HG02884 (cell line): Measurements from ENCODE around the gene ADGRG7.

Source experiments
- ATAC-seq: cut with Tn5 transposase; IDR thresholded peaks from one replicate; pipeline ENCODE4 v1.9.1; 2021; ENCODE audit warnings: mild to moderate bottlenecking, moderate library complexity; ENCODE audit not compliant: unreplicated experiment

Gene ADGRG7

GRCh38 chr3:100732435-100732834 is 123.0 kb downstream of the ADGRG7 start:
- ATAC-seq = no peak

- ATAC-seq = no peak
These were observed 127.9 kb downstream of the ADGRG7 start for GRCh38 chr3:100737334-100737733.

GRCh38 chr3:100740207-100740606 is 130.8 kb downstream of the ADGRG7 start:
- ATAC-seq = no peak

GRCh38 chr3:100743535-100743934 is 134.1 kb downstream of the ADGRG7 start:
- ATAC-seq = no peak

GRCh38 chr3:100744671-100745070 is 135.3 kb downstream of the ADGRG7 start:
- ATAC-seq = no peak
